GM21576 (cell line): ENCODE measurements around the gene TBC1D8.

Experiments
- ATAC-seq: cut with Tn5 transposase; IDR thresholded peaks from one replicate; pipeline ENCODE4 v1.9.1; 2021; ENCODE audit warnings: mild to moderate bottlenecking, moderate library complexity; ENCODE audit not compliant: unreplicated experiment

Gene TBC1D8

GRCh38 chr2:101162561-101163330 is 11.6 kb upstream of the TBC1D8 start:
- no peak for ATAC-seq

GRCh38 chr2:101161658-101162057 is 10.5 kb upstream of the TBC1D8 start:
- ATAC-seq, result no peak

- no peak for ATAC-seq
Measured at GRCh38 chr2:101160454-101160853, 9.3 kb upstream of the TBC1D8 start.

GRCh38 chr2:101159526-101159925 is 8.3 kb upstream of the TBC1D8 start:
- ATAC-seq, result no peak

GRCh38 chr2:101157272-101157671 is 6.1 kb upstream of the TBC1D8 start:
- ATAC-seq, result no peak

- ATAC-seq, result no peak
Measured at GRCh38 chr2:101153787-101154186, 2.6 kb upstream of the TBC1D8 start.

- ATAC-seq, result no peak
Measured at GRCh38 chr2:101153077-101153707, 2.0 kb upstream of the TBC1D8 start.

GRCh38 chr2:101152272-101153076 is 1.3 kb upstream of the TBC1D8 start:
- ATAC-seq, result peak; percentile 55

GRCh38 chr2:101151859-101152271 is 683 bp upstream of the TBC1D8 start:
- no peak for ATAC-seq

GRCh38 chr2:101150306-101151145 is 656 bp downstream of the TBC1D8 start:
- no peak for ATAC-seq

- no peak for ATAC-seq
Measured at GRCh38 chr2:101149241-101150192, 1.7 kb downstream of the TBC1D8 start.

- no peak for ATAC-seq
Measured at GRCh38 chr2:101148777-101149176, 2.4 kb downstream of the TBC1D8 start.

- no peak for ATAC-seq
Measured at GRCh38 chr2:101147971-101148370, 3.2 kb downstream of the TBC1D8 start.

GRCh38 chr2:101147062-101147461 is 4.1 kb downstream of the TBC1D8 start:
- no peak for ATAC-seq

GRCh38 chr2:101146535-101146934 is 4.6 kb downstream of the TBC1D8 start:
- no peak for ATAC-seq

GRCh38 chr2:101145406-101145805 is 5.8 kb downstream of the TBC1D8 start:
- no peak for ATAC-seq

GRCh38 chr2:101142163-101142562 is 9.0 kb downstream of the TBC1D8 start:
- no peak for ATAC-seq

- ATAC-seq, result no peak
Measured at GRCh38 chr2:101140978-101141655, 10.1 kb downstream of the TBC1D8 start.

GRCh38 chr2:101140237-101140636 is 10.9 kb downstream of the TBC1D8 start:
- ATAC-seq, result no peak
